ENCODE data around the gene CFC1B. TPM values are rescaled to one million over a fixed set of nuclear protein-coding genes. Genes with fewer than 3 reads are reported as not detected.
"Not testable (repeated sequence)": the region's sequence is repeated elsewhere in the genome, so short reads cannot be mapped to it uniquely, and the experiment has no call there.

CFC1B gene
- total RNA-seq, 1 donor from 2014 or later, result not detected

DNA sequence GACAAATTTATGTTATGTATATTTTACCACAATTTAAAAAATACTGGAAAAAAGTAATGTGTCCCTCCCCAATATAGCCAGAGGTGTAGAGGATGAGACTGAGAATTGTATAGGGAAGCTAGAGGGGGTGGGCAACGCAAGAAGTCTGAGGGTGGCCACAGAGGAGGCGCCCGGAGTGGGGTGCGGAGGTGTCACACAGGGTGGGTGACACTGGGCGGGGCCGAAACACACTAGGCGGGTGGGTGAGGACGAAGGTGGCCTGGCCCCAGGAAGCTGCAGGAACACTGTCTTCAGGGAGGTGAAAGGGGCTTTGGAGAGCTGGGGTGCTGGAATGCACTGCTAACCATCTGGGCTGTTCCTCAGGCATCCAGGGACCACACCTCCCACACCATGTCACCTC is 35.4 kb downstream of the CFC1B start:
- DNase-seq (ENCODE audit: low spot score), result not testable (repeated sequence)

DNA sequence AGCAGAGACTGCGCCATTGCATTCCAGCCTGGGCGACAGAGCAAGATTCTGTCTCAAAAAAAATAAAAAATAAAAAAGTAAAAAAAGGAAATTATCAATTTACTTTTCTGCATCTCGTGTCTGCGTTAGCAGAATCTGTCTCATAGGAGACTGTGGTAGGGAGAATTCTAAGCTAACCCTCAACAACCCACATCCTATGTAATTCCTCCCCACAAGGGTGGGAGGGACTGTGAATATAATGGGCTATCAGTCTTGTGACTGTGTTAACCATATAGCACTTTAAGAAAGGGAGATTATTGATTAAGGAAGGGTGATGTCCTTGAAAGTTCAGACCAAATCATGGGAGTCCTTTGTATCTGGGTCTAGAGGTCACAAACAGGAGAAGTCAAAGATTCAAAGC is 45.1 kb downstream of the CFC1B start:
- not testable (repeated sequence) for DNase-seq (ENCODE audit: low spot score)

GRCh38 chr2:130571929-130572328 is 50.9 kb downstream of the CFC1B start:
- DNase-seq (ENCODE audit: low spot score), result not testable (repeated sequence)

GRCh38 chr2:130574230-130574629 is 53.2 kb downstream of the CFC1B start:
- peak; percentile 45 for DNase-seq (ENCODE audit: low spot score)

GRCh38 chr2:130576209-130576784 is 55.3 kb downstream of the CFC1B start:
- DNase-seq (ENCODE audit: low spot score), result not testable (repeated sequence)

- DNase-seq (ENCODE audit: low spot score), result not testable (repeated sequence)
These were observed 56.5 kb downstream of the CFC1B start for GRCh38 chr2:130577559-130577958.

Other genes starting within 250 kb of the CFC1B start
- 104 TPM for gene IMP4, start 178.3 kb upstream of the CFC1B start, total RNA-seq
- 52.2 TPM for gene PTPN18, start 165.2 kb upstream of the CFC1B start, total RNA-seq
- not detected for gene POTEI, start 11.9 kb upstream of the CFC1B start, total RNA-seq
- gene CFC1, start 78.4 kb downstream of the CFC1B start, total RNA-seq, result not detected
- not detected for gene POTEJ, start 90.2 kb downstream of the CFC1B start, total RNA-seq
- not detected for gene GPR148, start 207.8 kb downstream of the CFC1B start, total RNA-seq
- gene AMER3, start 234.3 kb downstream of the CFC1B start, total RNA-seq, result not detected